ENCODE results near the gene PMP22. TPM values are rescaled to one million over a fixed set of nuclear protein-coding genes. Genes with fewer than 3 reads are reported as not detected.
A peak's percentile ranks its signal among the peaks of the same experiment; 100 is the strongest.

The PMP22 gene
- total and polyA plus RNA-seq, 2 donors from 2014 or later = 37.0 to 73.6 TPM

DNA sequence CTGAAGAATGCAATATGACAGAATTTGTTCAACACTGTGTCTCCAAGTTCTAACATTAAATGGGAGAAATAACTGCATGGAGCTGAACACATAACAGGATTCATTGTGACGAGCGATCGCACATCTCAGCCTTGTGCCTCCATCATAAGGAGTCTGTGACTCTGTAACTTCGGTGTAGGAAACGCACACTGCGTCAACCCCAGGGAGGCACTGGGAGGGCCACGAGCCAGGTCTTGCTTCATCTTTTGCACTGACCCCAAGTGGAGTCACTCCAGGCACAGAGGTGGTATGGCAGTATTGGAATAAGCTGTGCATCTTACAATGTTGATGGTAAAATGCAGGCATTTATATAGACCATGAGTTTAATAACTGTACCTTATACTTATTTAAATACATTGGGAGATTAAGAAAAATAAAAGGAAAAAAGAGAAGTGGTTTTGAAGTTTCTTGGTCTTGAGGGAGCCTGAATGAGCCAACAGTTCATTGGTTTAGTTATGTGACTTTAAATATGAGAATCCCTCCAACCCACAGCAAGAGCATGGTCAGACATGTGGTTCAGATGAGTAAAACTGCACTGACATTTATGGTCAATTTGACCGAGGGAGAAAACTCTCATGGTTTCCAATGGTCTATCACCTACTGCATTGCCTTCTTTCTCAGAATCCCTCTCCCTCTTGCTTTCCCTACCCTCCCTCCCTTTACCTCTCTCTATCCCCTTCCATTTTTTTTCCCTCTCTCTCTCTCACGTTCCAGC, 5.7 kb upstream of the PMP22 start:
- H3K9ac ChIP-seq (ENCODE audit: low read length in 3 of 3) = no peak overlapping the region
- no peak for DNase-seq
- no peaks in the 10 kb centered on the region for H3K36me3 ChIP-seq (ENCODE audit: control insufficient read depth in 2 of 3, insufficient read depth in 3 of 3, low read length in 3 of 3)
- no peaks in the 10 kb centered on the region for H3K9me3 ChIP-seq (ENCODE audit: control insufficient read depth in 2 of 3, insufficient read depth in 1 of 3, low read length in 3 of 3)
- intact Hi-C loops (cut with DNase I) = no loop called here
- FAIRE-seq = no peak
- H3K27me3 ChIP-seq (ENCODE audit: control insufficient read depth, insufficient read depth, low read length) = no peaks in the 10 kb centered on the region
- no peak overlapping the region for H3K27ac ChIP-seq (ENCODE audit: low read depth in 2 of 2, low read length in 2 of 2)
- H3K4me1 ChIP-seq (ENCODE audit: control insufficient read depth in 2 of 3, insufficient read depth in 2 of 3, low read depth in 1 of 3, low read length in 3 of 3) = peaks cover 0 to 2% (median 0%) of the 10 kb centered on the region in 3 donors
- H3K4me3 ChIP-seq (ENCODE audit: low read length in 3 of 3) = no peak overlapping the region
- TF ChIP-seq, protein P1, sequence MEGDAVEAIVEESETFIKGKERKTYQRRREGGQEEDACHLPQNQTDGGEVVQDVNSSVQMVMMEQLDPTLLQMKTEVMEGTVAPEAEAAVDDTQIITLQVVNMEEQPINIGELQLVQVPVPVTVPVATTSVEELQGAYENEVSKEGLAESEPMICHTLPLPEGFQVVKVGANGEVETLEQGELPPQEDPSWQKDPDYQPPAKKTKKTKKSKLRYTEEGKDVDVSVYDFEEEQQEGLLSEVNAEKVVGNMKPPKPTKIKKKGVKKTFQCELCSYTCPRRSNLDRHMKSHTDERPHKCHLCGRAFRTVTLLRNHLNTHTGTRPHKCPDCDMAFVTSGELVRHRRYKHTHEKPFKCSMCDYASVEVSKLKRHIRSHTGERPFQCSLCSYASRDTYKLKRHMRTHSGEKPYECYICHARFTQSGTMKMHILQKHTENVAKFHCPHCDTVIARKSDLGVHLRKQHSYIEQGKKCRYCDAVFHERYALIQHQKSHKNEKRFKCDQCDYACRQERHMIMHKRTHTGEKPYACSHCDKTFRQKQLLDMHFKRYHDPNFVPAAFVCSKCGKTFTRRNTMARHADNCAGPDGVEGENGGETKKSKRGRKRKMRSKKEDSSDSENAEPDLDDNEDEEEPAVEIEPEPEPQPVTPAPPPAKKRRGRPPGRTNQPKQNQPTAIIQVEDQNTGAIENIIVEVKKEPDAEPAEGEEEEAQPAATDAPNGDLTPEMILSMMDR (IDR thresholded peaks at IDR 0.05; ENCODE audit: borderline replicate concordance, extremely low read depth, insufficient read depth) = no peak

DNA sequence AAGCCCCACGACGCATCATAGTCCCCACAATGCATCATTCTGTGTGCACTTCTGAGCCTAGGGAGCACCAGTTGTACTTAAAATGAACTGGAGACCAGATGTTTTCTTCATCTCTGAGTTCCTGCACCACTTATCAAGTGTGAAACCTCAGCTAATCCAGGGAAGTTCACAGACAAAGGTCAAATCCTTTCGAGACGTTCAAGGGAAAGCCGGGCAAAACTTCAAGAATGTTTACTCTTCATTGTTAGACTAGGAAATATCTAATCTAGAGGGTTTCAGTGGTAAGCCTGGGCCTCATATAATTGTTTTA, 4.6 kb upstream of the PMP22 start:
- Histone ChIP-seq H3K36me3 (ENCODE audit: control insufficient read depth in 2 of 3, insufficient read depth in 3 of 3, low read length in 3 of 3) (no peaks in the 10 kb centered on the region), H3K4me3 (ENCODE audit: low read length in 3 of 3) (no peak overlapping the region), H3K27me3 (ENCODE audit: control insufficient read depth, insufficient read depth, low read length) (no peaks in the 10 kb centered on the region), H3K9ac (ENCODE audit: low read length in 3 of 3) (no peak overlapping the region), H3K9me3 (ENCODE audit: control insufficient read depth in 2 of 3, insufficient read depth in 1 of 3, low read length in 3 of 3) (no peaks in the 10 kb centered on the region), H3K4me1 (ENCODE audit: control insufficient read depth in 2 of 3, insufficient read depth in 2 of 3, low read depth in 1 of 3, low read length in 3 of 3) (peaks cover 0 to 2% (median 0%) of the 10 kb centered on the region in 3 donors), H3K27ac (ENCODE audit: low read depth in 2 of 2, low read length in 2 of 2) (no peak overlapping the region)
- TF ChIP-seq, protein P1 (IDR thresholded peaks at IDR 0.05; ENCODE audit: borderline replicate concordance, extremely low read depth, insufficient read depth) = no peak
- DNase-seq (peak in 1 of 5 donors; percentile 28), FAIRE-seq (no peak)
- intact Hi-C loops (cut with DNase I) = no loop called here

DNA sequence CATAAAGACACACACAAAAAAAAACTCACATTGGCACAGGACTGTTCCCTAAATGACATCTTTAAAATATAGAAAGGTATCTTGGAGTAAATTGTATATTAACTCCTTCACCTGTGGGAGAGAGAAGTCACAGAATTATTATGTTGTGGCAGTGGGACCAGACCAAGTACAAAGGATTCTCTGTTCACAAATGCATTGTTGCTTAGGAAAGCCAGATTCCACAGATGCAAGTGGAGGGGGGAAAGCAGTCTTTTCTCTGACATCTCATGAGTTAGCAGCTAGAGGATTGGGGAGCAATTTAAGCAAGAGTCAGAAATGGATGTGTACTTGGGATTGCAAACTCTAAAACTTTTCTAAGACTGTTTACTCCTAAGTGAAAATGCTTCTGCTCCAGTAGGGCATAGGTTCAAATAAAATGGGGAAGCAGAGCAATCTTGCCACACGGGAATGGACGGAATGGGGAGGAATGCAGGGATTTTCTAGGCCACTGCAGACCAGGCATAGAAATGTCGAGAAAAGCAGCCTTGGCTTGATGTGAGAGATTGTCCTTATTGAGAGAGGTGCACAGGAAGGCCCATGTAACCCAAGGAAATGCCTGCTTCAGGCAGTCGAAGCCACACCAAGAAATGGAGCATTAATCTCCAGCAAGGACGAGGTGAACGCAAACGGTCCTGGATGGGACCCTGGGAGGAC, 4.1 kb upstream of the PMP22 start:
- Histone ChIP-seq H3K9ac (ENCODE audit: low read length in 3 of 3) (no peak overlapping the region), H3K36me3 (ENCODE audit: control insufficient read depth in 2 of 3, insufficient read depth in 3 of 3, low read length in 3 of 3) (no peaks in the 10 kb centered on the region), H3K4me3 (ENCODE audit: low read length in 3 of 3) (no peak overlapping the region), H3K4me1 (ENCODE audit: control insufficient read depth in 2 of 3, insufficient read depth in 2 of 3, low read depth in 1 of 3, low read length in 3 of 3) (peaks cover 0 to 2% (median 0%) of the 10 kb centered on the region in 3 donors), H3K9me3 (ENCODE audit: control insufficient read depth in 2 of 3, insufficient read depth in 1 of 3, low read length in 3 of 3) (no peaks in the 10 kb centered on the region), H3K27ac (ENCODE audit: low read depth in 2 of 2, low read length in 2 of 2) (no peak overlapping the region), H3K27me3 (ENCODE audit: control insufficient read depth, insufficient read depth, low read length) (peaks cover 2% of the 10 kb centered on the region)
- intact Hi-C loops (cut with DNase I) = no loop called here
- TF ChIP-seq, protein P1 (IDR thresholded peaks at IDR 0.05; ENCODE audit: borderline replicate concordance, extremely low read depth, insufficient read depth) = no peak
- no peak for FAIRE-seq
- DNase-seq = no peak
